Measurements from ENCODE around the gene GLB1L. TPM values are rescaled to one million over a fixed set of nuclear protein-coding genes. Genes with fewer than 3 reads are reported as not detected.

GLB1L gene
- total and polyA plus RNA-seq, 4 donors, result 2.3 to 5.2 (median 2.6) TPM

DNA sequence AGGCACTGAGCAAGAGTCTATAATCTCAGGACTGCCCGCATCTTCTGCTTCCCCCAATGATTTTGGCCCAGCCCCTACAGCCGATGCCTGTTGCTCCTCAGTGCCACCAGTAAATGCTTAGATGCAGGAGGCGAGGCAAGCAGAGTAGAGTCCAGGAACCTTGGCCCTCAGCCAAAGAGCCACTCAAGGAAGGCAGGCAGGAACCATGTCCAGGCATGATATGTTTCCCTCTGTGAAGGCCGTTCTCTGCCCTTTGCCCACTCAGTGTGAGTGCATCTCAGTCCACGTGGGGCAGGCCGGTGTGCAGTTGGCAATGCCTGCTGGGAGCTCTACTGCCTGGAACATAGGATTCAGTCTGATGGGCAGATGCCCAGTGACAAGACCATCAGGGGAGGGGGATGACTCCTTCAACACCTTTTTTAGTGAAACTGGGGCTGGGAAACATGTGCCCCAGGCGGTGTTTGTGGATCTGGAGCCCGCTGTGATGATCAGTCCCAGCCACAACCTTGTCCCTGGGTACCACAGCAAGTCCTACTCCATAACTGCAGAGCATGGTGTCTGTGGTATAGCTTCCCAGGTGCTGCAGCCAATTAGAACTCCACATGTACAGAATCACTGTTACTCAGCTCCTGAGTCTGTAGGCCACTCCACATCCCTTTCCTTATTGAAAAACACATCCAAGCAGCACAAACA, 24.3 kb upstream of the GLB1L start:
- Histone ChIP-seq H3K4me3 (ENCODE audit: low read depth in 1 of 3, low read length in 3 of 3) (no peak overlapping the region), H3K9me3 (ENCODE audit: control insufficient read depth in 4 of 4, low read length in 3 of 4) (no peaks in the 10 kb centered on the region), H3K4me1 (ENCODE audit: control insufficient read depth in 4 of 4, insufficient read depth in 4 of 4, low read length in 3 of 4) (peaks cover 6 to 16% (median 12%) of the 10 kb centered on the region in 4 donors), H3K9ac (ENCODE audit: low read depth in 1 of 2, low read length in 2 of 2) (no peak overlapping the region), H3K36me3 (ENCODE audit: control insufficient read depth in 4 of 4, insufficient read depth in 3 of 4, low read depth in 1 of 4, low read length in 3 of 4) (no peaks in the 10 kb centered on the region), H3K27me3 (ENCODE audit: control insufficient read depth in 4 of 4, insufficient read depth in 4 of 4, low read length in 3 of 4) (no peaks in the 10 kb centered on the region), H3K27ac (ENCODE audit: low read depth in 1 of 2, low read length in 2 of 2) (no peak overlapping the region)
- DNase-seq (ENCODE audit: low spot score), result no peak
- no peak for TF ChIP-seq JUND (IDR thresholded peaks at IDR 0.05)
- TF ChIP-seq NR2F2 (IDR thresholded peaks at IDR 0.05), result no peak
- peak; percentile 67 for TF ChIP-seq HNF4G (IDR thresholded peaks at IDR 0.05)
- TF ChIP-seq, protein P1, sequence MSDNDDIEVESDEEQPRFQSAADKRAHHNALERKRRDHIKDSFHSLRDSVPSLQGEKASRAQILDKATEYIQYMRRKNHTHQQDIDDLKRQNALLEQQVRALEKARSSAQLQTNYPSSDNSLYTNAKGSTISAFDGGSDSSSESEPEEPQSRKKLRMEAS (IDR thresholded peaks at IDR 0.05), result peak; percentile 41
- TF ChIP-seq, protein P2, sequence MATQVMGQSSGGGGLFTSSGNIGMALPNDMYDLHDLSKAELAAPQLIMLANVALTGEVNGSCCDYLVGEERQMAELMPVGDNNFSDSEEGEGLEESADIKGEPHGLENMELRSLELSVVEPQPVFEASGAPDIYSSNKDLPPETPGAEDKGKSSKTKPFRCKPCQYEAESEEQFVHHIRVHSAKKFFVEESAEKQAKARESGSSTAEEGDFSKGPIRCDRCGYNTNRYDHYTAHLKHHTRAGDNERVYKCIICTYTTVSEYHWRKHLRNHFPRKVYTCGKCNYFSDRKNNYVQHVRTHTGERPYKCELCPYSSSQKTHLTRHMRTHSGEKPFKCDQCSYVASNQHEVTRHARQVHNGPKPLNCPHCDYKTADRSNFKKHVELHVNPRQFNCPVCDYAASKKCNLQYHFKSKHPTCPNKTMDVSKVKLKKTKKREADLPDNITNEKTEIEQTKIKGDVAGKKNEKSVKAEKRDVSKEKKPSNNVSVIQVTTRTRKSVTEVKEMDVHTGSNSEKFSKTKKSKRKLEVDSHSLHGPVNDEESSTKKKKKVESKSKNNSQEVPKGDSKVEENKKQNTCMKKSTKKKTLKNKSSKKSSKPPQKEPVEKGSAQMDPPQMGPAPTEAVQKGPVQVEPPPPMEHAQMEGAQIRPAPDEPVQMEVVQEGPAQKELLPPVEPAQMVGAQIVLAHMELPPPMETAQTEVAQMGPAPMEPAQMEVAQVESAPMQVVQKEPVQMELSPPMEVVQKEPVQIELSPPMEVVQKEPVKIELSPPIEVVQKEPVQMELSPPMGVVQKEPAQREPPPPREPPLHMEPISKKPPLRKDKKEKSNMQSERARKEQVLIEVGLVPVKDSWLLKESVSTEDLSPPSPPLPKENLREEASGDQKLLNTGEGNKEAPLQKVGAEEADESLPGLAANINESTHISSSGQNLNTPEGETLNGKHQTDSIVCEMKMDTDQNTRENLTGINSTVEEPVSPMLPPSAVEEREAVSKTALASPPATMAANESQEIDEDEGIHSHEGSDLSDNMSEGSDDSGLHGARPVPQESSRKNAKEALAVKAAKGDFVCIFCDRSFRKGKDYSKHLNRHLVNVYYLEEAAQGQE (IDR thresholded peaks at IDR 0.05), result no peak
- TF ChIP-seq RAD21 (IDR thresholded peaks at IDR 0.05), result peak in 1 of 2 donors; percentile 45
- TF ChIP-seq, protein P3, sequence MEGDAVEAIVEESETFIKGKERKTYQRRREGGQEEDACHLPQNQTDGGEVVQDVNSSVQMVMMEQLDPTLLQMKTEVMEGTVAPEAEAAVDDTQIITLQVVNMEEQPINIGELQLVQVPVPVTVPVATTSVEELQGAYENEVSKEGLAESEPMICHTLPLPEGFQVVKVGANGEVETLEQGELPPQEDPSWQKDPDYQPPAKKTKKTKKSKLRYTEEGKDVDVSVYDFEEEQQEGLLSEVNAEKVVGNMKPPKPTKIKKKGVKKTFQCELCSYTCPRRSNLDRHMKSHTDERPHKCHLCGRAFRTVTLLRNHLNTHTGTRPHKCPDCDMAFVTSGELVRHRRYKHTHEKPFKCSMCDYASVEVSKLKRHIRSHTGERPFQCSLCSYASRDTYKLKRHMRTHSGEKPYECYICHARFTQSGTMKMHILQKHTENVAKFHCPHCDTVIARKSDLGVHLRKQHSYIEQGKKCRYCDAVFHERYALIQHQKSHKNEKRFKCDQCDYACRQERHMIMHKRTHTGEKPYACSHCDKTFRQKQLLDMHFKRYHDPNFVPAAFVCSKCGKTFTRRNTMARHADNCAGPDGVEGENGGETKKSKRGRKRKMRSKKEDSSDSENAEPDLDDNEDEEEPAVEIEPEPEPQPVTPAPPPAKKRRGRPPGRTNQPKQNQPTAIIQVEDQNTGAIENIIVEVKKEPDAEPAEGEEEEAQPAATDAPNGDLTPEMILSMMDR (IDR thresholded peaks at IDR 0.05; ENCODE audit: low read depth, low read length, missing input control), result peak; percentile 3
- TF ChIP-seq FOXA2 (IDR thresholded peaks at IDR 0.05), result no peak
- TF ChIP-seq SP1 (IDR thresholded peaks at IDR 0.05), result peak; percentile 83
- peak; percentile 36 for TF ChIP-seq YY1 (IDR thresholded peaks at IDR 0.05)
- TF ChIP-seq TAF1 (conservative IDR thresholded peaks at IDR 0.05), result no peak
- no peak for TF ChIP-seq FOXA1 (IDR thresholded peaks at IDR 0.05)
- TF ChIP-seq, protein P4, sequence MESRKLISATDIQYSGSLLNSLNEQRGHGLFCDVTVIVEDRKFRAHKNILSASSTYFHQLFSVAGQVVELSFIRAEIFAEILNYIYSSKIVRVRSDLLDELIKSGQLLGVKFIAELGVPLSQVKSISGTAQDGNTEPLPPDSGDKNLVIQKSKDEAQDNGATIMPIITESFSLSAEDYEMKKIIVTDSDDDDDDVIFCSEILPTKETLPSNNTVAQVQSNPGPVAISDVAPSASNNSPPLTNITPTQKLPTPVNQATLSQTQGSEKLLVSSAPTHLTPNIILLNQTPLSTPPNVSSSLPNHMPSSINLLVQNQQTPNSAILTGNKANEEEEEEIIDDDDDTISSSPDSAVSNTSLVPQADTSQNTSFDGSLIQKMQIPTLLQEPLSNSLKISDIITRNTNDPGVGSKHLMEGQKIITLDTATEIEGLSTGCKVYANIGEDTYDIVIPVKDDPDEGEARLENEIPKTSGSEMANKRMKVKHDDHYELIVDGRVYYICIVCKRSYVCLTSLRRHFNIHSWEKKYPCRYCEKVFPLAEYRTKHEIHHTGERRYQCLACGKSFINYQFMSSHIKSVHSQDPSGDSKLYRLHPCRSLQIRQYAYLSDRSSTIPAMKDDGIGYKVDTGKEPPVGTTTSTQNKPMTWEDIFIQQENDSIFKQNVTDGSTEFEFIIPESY (IDR thresholded peaks at IDR 0.05), result no peak
- peak in 1 of 2 donors; percentile 14 for TF ChIP-seq EGR1 (IDR thresholded peaks at IDR 0.05; ENCODE audit: low read depth in 2 of 2)
- peak in 1 of 2 donors; percentile 20 for TF ChIP-seq GABPA (IDR thresholded peaks at IDR 0.05 in 1 of 2, conservative IDR thresholded peaks at IDR 0.05 in 1 of 2)
- peak; percentile 85 to 88 for TF ChIP-seq HNF4A (conservative IDR thresholded peaks at IDR 0.05)
- peak; percentile 79 to 85 for TF ChIP-seq RXRA (IDR thresholded peaks at IDR 0.05)
- TF ChIP-seq, protein P5, sequence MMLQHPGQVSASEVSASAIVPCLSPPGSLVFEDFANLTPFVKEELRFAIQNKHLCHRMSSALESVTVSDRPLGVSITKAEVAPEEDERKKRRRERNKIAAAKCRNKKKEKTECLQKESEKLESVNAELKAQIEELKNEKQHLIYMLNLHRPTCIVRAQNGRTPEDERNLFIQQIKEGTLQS (IDR thresholded peaks at IDR 0.05), result no peak
- 44% methylated on average over 8 of the region's 8 CpGs for WGBS
